Gastroesophageal sphincter (tissue), 4 donors: ENCODE data around the gene MYO7A. TPM values are rescaled to one million over a fixed set of nuclear protein-coding genes. Genes with fewer than 3 reads are reported as not detected.

Source experiments
- ATAC-seq: fragments of 150-250 bp; one replicate; pipeline ENCODE4 v1.9.1; 2016; ENCODE audit warnings: mild to moderate bottlenecking, moderate library complexity
- H3K27ac ChIP-seq, 4 donors: fragments of 200-600 bp; sonication (generic) in 3 of 4; 1 replicate in 3 of 4; 2 replicates in 1 of 4; pipeline ENCODE4 v1.5.1; 2016 to 2019
- H3K27me3 ChIP-seq: fragments of 200-600 bp; sonication (generic); one replicate; pipeline ENCODE4 v1.5.1; 2019
- H3K36me3 ChIP-seq, 2 donors: fragments of 200-600 bp; sonication (generic); one replicate each; pipeline ENCODE4 v1.5.1; 2019; ENCODE audit warnings: control low read depth in 1 of 2
- H3K4me1 ChIP-seq, 3 donors: fragments of 200-600 bp; sonication (generic); 1 replicate in 2 of 3; 2 replicates in 1 of 3; pipeline ENCODE4 v1.5.1; 2016 to 2019; ENCODE audit warnings: control low read depth in 2 of 3
- H3K4me3 ChIP-seq, 2 donors: fragments of 200-600 bp; sonication (generic); one replicate each; pipeline ENCODE4 v1.5.1; 2019; ENCODE audit warnings: mild to moderate bottlenecking in 1 of 2, moderate library complexity in 1 of 2
- H3K9me3 ChIP-seq, 3 donors: fragments of 200-600 bp; sonication (generic); one replicate each; pipeline ENCODE4 v1.5.1; 2017 to 2019; ENCODE audit warnings: control low read depth in 2 of 3
- CTCF ChIP-seq, 4 experiments: fragments of 200-600 bp in 2 of 4; fragments of 450-650 bp in 2 of 4; sonication (generic) in 1 of 4; IDR thresholded peaks; one replicate each; pipeline ENCODE4 v1.5.1; 2017 to 2019; ENCODE audit warnings: antibody characterized with exemption in 4 of 4, mild to moderate bottlenecking in 2 of 4, moderate library complexity in 2 of 4
- EP300 ChIP-seq: sonication (generic); formaldehyde crosslinking; IDR thresholded peaks from one replicate; pipeline ENCODE4 v1.6.1; 2017; ENCODE audit warnings: antibody characterized with exemption, mild to moderate bottlenecking
- POLR2A ChIP-seq, 2 donors: fragments of 450-650 bp; IDR thresholded peaks; one replicate each; pipeline ENCODE4 v1.6.1; 2017; ENCODE audit warnings: antibody characterized with exemption in 2 of 2, mild to moderate bottlenecking in 2 of 2, moderate library complexity in 1 of 2
- POLR2AphosphoS5 ChIP-seq: sonication (generic); formaldehyde crosslinking; IDR thresholded peaks from one replicate; pipeline ENCODE4 v1.6.1; 2017; ENCODE audit warnings: antibody characterized with exemption
- WGBS, 2 donors: methylation state at CpG; one replicate each; pipeline ENCODE4 v1.1.5; 2018; ENCODE audit warnings: low coverage in 1 of 2; 5-methylcytosine and 5-hydroxymethylcytosine counted together
- total RNA-seq, 4 donors: library from RNA; depleted of rRNA; stranded (reverse); fragments of >200 nt; gene quantifications; one replicate each; pipeline ENCODE4 v1.1.0, GENCODE V29; 2016

Gene MYO7A
- total RNA-seq, 4 donors from 2014 or later: 4.0 to 11.8 (median 8.7) TPM

GRCh38 chr11:77144857-77145428, 16.9 kb downstream of the MYO7A start:
- no peaks in the 10 kb centered on the region for H3K9me3 ChIP-seq
- H3K4me1 ChIP-seq: peaks cover 0 to 13% (median 4%) of the 10 kb centered on the region in 3 donors
- no peaks in the 10 kb centered on the region for H3K36me3 ChIP-seq
- TF ChIP-seq CTCF (IDR thresholded peaks at IDR 0.05) (no peak), POLR2AphosphoS5 (no peak), POLR2A (IDR thresholded peaks at IDR 0.05) (no peak), EP300 (no peak)
- H3K27me3 ChIP-seq: peaks cover 32% of the 10 kb centered on the region
- H3K4me3 ChIP-seq: no peak overlapping the region
- 80 to 90% methylated on average over 1 to 2 of the region's 7 CpGs for WGBS, 2 donors
- no peak for ATAC-seq
- H3K27ac ChIP-seq: no peak overlapping the region

- Histone ChIP-seq H3K27me3 (peaks cover 35% of the 10 kb centered on the region), H3K4me3 (no peak overlapping the region), H3K9me3 (no peaks in the 10 kb centered on the region), H3K27ac (no peak overlapping the region), H3K4me1 (peaks cover 0 to 6% (median 0%) of the 10 kb centered on the region in 3 donors), H3K36me3 (no peaks in the 10 kb centered on the region)
- no peak for ATAC-seq
- TF ChIP-seq POLR2AphosphoS5 (no peak), CTCF (IDR thresholded peaks at IDR 0.05) (no peak), EP300 (no peak), POLR2A (IDR thresholded peaks at IDR 0.05) (no peak)
- WGBS, 2 donors: 81 to 100% methylated on average over 4 to 5 of the region's 10 CpGs
These were observed 18.4 kb downstream of the MYO7A start for GRCh38 chr11:77146261-77147035.

GRCh38 chr11:77147036-77147315, 18.9 kb downstream of the MYO7A start:
- Histone ChIP-seq H3K4me1 (peaks cover 0 to 6% (median 0%) of the 10 kb centered on the region in 3 donors), H3K27ac (no peak overlapping the region), H3K4me3 (no peak overlapping the region), H3K27me3 (peaks cover 35% of the 10 kb centered on the region), H3K36me3 (no peaks in the 10 kb centered on the region), H3K9me3 (no peaks in the 10 kb centered on the region)
- 92 to 100% methylated on average over 1 of the region's 1 CpG for WGBS, 2 donors
- no peak for ATAC-seq
- TF ChIP-seq POLR2AphosphoS5 (no peak), POLR2A (IDR thresholded peaks at IDR 0.05) (no peak), CTCF (IDR thresholded peaks at IDR 0.05) (no peak), EP300 (no peak)

- Histone ChIP-seq H3K27ac (no peak overlapping the region), H3K36me3 (no peaks in the 10 kb centered on the region), H3K9me3 (no peaks in the 10 kb centered on the region), H3K27me3 (peaks cover 35% of the 10 kb centered on the region), H3K4me1 (peaks cover 0 to 6% (median 0%) of the 10 kb centered on the region in 3 donors), H3K4me3 (peak overlapping the region in 1 of 2 donors; percentile 37)
- ATAC-seq: no peak
- TF ChIP-seq CTCF (IDR thresholded peaks at IDR 0.05): no peak
- 11% methylated on average over 16 of the region's 47 CpGs; no CpG with 5 or more reads in 1 of the 2 donors for WGBS, 2 donors
These were observed 19.7 kb downstream of the MYO7A start for GRCh38 chr11:77147668-77148321.
